Fibroblast of lung (primary cell): ENCODE measurements around the gene SLC9B2.

ENCODE experiments used
- EZH2 ChIP-seq: IDR thresholded peaks from 2 replicates; pipeline ENCODE4 v1.5.1; 2012; ENCODE audit warnings: low read length, control low read depth, mild to moderate bottlenecking; ENCODE audit errors: missing control alignments
- TF ChIP-seq, protein P1 (sequence below), 2 donors: IDR thresholded peaks in 1 of 2; conservative IDR thresholded peaks in 1 of 2; 1 replicate in 1 of 2; 2 replicates in 1 of 2; pipeline ENCODE4 v1.5.1; 2011 to 2012; ENCODE audit warnings: low read length in 2 of 2, control low read depth in 1 of 2, inconsistent platforms in 1 of 2, low read depth in 1 of 2, mild to moderate bottlenecking in 1 of 2

DNA sequence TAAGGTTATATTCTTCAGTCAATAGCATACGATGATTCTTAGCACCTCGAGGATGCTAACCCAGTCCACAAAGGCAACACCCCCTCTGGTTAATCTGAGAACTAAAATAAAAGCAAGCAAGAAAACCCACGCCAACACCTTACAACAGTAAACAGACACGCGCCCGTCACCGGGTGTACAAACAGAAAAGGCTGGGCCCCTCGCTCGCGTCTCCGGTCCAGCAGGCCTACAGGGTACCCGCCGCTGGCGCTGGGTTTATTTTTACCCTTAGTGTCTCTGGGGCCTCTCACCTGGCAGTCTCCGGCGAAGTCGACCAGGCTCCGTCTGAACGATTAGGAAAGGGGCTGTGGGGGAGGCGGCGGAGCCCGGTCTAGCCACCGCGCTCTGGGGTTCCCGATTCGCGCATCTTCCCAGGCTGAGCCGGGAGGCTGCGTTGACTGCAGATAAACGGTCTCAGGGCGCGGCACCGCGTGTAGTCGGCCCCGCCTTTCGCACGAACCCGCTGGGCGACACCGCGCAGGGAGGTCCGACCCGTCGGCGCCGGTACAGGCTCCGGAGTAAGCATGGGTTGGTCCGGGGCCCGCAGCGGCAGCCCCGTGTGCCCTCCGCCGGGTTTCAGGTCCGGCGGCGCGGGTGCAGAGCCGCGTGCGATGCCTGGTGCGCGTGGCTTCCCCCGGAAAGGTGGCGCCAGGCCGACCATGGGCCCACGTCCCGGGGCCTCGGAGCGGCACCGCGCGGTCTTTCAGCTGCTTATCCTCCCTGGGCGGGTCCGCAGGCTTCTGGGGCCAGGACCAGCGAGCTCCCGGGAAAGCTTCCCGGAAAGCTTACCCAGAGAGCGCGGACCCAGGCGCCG is 441 bp downstream of the SLC9B2 start:
- TF ChIP-seq, protein P1, sequence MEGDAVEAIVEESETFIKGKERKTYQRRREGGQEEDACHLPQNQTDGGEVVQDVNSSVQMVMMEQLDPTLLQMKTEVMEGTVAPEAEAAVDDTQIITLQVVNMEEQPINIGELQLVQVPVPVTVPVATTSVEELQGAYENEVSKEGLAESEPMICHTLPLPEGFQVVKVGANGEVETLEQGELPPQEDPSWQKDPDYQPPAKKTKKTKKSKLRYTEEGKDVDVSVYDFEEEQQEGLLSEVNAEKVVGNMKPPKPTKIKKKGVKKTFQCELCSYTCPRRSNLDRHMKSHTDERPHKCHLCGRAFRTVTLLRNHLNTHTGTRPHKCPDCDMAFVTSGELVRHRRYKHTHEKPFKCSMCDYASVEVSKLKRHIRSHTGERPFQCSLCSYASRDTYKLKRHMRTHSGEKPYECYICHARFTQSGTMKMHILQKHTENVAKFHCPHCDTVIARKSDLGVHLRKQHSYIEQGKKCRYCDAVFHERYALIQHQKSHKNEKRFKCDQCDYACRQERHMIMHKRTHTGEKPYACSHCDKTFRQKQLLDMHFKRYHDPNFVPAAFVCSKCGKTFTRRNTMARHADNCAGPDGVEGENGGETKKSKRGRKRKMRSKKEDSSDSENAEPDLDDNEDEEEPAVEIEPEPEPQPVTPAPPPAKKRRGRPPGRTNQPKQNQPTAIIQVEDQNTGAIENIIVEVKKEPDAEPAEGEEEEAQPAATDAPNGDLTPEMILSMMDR (conservative IDR thresholded peaks at IDR 0.05 in 1 of 2, IDR thresholded peaks at IDR 0.05 in 1 of 2; ENCODE audit: low read depth in 1 of 2, low read length in 2 of 2), result no peak
- TF ChIP-seq EZH2, result no peak
